GM19372 (cell line): ENCODE results near the gene TSC22D4.
"Not testable (repeated sequence)": the region's sequence is repeated elsewhere in the genome, so short reads cannot be mapped to it uniquely, and the experiment has no call there.

Source experiments
- ATAC-seq: cut with Tn5 transposase; IDR thresholded peaks from one replicate; pipeline ENCODE4 v1.9.1; 2021; ENCODE audit warnings: mild to moderate bottlenecking, low read depth, moderate library complexity; ENCODE audit not compliant: unreplicated experiment

The TSC22D4 gene

GRCh38 chr7:100478958-100479660 is at the start of gene TSC22D4:
Gene TSC22D4 (minus strand): TSS chr7:100479214. CDS start chr7:100478038, 1,176 bp downstream.
- ATAC-seq: peak; percentile 50

- ATAC-seq: not testable (repeated sequence)
Measured at GRCh38 chr7:100528108-100528866, 49.3 kb upstream of the TSC22D4 start.

GRCh38 chr7:100523192-100523591 is 44.2 kb upstream of the TSC22D4 start:
- ATAC-seq: not testable (repeated sequence)

- ATAC-seq: not testable (repeated sequence)
Measured at GRCh38 chr7:100521909-100522593, 43.0 kb upstream of the TSC22D4 start.

- ATAC-seq: no peak
Measured at GRCh38 chr7:100521076-100521475, 42.1 kb upstream of the TSC22D4 start.

GRCh38 chr7:100520138-100520537 is 41.1 kb upstream of the TSC22D4 start:
- ATAC-seq: no peak

GRCh38 chr7:100519580-100519979 is 40.6 kb upstream of the TSC22D4 start:
- no peak for ATAC-seq

GRCh38 chr7:100517305-100517704 is 38.3 kb upstream of the TSC22D4 start:
- no peak for ATAC-seq

GRCh38 chr7:100516135-100516812 is 37.3 kb upstream of the TSC22D4 start:
- ATAC-seq: no peak

GRCh38 chr7:100515072-100515532 is 36.1 kb upstream of the TSC22D4 start:
- ATAC-seq: no peak

GRCh38 chr7:100513212-100513810 is 34.3 kb upstream of the TSC22D4 start:
- no peak for ATAC-seq

GRCh38 chr7:100510437-100511239 is 31.6 kb upstream of the TSC22D4 start:
- no peak for ATAC-seq

- no peak for ATAC-seq
Measured at GRCh38 chr7:100509231-100509630, 30.2 kb upstream of the TSC22D4 start.

- no peak for ATAC-seq
Measured at GRCh38 chr7:100506356-100506923, 27.4 kb upstream of the TSC22D4 start.

GRCh38 chr7:100504887-100505611 is 26.0 kb upstream of the TSC22D4 start:
- ATAC-seq: no peak

- ATAC-seq: not testable (repeated sequence)
Measured at GRCh38 chr7:100504031-100504430, 25.0 kb upstream of the TSC22D4 start.

GRCh38 chr7:100500743-100501142 is 21.7 kb upstream of the TSC22D4 start:
- not testable (repeated sequence) for ATAC-seq

GRCh38 chr7:100496509-100496908 is 17.5 kb upstream of the TSC22D4 start:
- no peak for ATAC-seq
